H1 (cell line): ENCODE data around the gene TEAD1. TPM values are rescaled to one million over a fixed set of nuclear protein-coding genes. Genes with fewer than 3 reads are reported as not detected.
A peak's percentile ranks its signal among the peaks of the same experiment; 100 is the strongest.

Experiments
- CTCF ChIA-PET: fragments of 300-600 bp; sonication (Branson Sonifier 250); formaldehyde crosslinking; loops from one replicate; lab custom pipeline; 2021; ENCODE audit not compliant: partially characterized antibody; lab: Charles Lee
- POLR2A ChIA-PET: fragments of 300-600 bp; sonication (Branson Sonifier 250); formaldehyde crosslinking; loops from one replicate; lab custom pipeline; 2021; ENCODE audit warnings: inconsistent platforms; ENCODE audit not compliant: partially characterized antibody; lab: Charles Lee
- DNase-seq, 2 experiments: peaks; one replicate each; pipeline versions ENCODE4 v3.0.0 to v3.0.0-alpha.2; 2010 to 2022; ENCODE audit warnings: low spot score in 2 of 2, low read depth in 1 of 2, mixed read lengths in 1 of 2
- FAIRE-seq: peaks from 2 replicates; lab custom pipeline; 2011; peaks lifted over from hg19 to GRCh38; lab: Jason Lieb, UNC
- H2AFZ ChIP-seq: 2 replicates; pipeline ENCODE4 v1.8.1; 2012; ENCODE audit warnings: low read length, inconsistent platforms
- H2AK5ac ChIP-seq: 2 replicates; pipeline ENCODE4 v1.6.1; 2013; ENCODE audit warnings: low read depth, low read length
- H2BK120ac ChIP-seq: replicated peaks from 2 replicates; pipeline ENCODE3; 2013; ENCODE audit warnings: low read depth, low read length, inconsistent platforms
- H2BK12ac ChIP-seq: 2 replicates; pipeline ENCODE4 v1.6.1; 2013; ENCODE audit warnings: low read depth, low read length
- H2BK15ac ChIP-seq: 2 replicates; pipeline ENCODE4 v1.6.1; 2013; ENCODE audit warnings: low read length
- H2BK20ac ChIP-seq: 2 replicates; pipeline ENCODE4 v1.6.1; 2013; ENCODE audit warnings: low read length
- H2BK5ac ChIP-seq: 2 replicates; pipeline ENCODE4 v1.6.1; 2013; ENCODE audit warnings: low read depth, low read length
- H3K14ac ChIP-seq: 2 replicates; pipeline ENCODE4 v1.6.1; 2013; ENCODE audit warnings: inconsistent platforms; ENCODE audit not compliant: insufficient read length
- H3K18ac ChIP-seq: 2 replicates; pipeline ENCODE4 v1.6.1; 2013; ENCODE audit warnings: low read length; ENCODE audit errors: extremely low read depth
- H3K23ac ChIP-seq: 2 replicates; pipeline ENCODE4 v1.6.1; 2013; ENCODE audit warnings: inconsistent platforms; ENCODE audit not compliant: insufficient read length
- H3K23me2 ChIP-seq: 2 replicates; pipeline ENCODE4 v1.6.1; 2013; ENCODE audit warnings: low read depth, low read length
- H3K27ac ChIP-seq: 2 replicates; pipeline ENCODE4 v1.6.1; 2011; ENCODE audit warnings: low read depth, low read length, inconsistent platforms
- H3K27me3 ChIP-seq, 4 experiments: replicated peaks in 1 of 4; 1 replicate in 1 of 4; 2 replicates in 3 of 4; pipeline versions ENCODE4 v1.6.1 to v1.8.1; 2011 to 2013; ENCODE audit warnings: low read length in 3 of 4, mild to moderate bottlenecking in 3 of 4, inconsistent platforms in 2 of 4, mixed read lengths in 2 of 4, moderate library complexity in 1 of 4; ENCODE audit not compliant: control insufficient read depth in 3 of 4, insufficient read depth in 3 of 4; ENCODE audit errors: extremely low read depth in 1 of 4
- H3K36me3 ChIP-seq, 4 experiments: 2 replicates each; pipeline versions ENCODE4 v1.6.1 to v1.8.1; 2011 to 2013; ENCODE audit warnings: mild to moderate bottlenecking in 4 of 4, low read length in 3 of 4, moderate library complexity in 2 of 4, control low read depth in 1 of 4, inconsistent platforms in 1 of 4; ENCODE audit not compliant: insufficient read depth in 4 of 4, control insufficient read depth in 2 of 4
- H3K4ac ChIP-seq: replicated peaks from 2 replicates; pipeline ENCODE3; 2013; ENCODE audit warnings: low read length, low read depth, mixed read lengths, inconsistent platforms; ENCODE audit not compliant: insufficient read length
- H3K4me1 ChIP-seq, 4 experiments: replicated peaks in 1 of 4; 1 replicate in 1 of 4; 2 replicates in 3 of 4; pipeline versions ENCODE4 v1.6.1 to v1.8.1; 2011 to 2013; ENCODE audit warnings: low read length in 3 of 4, inconsistent platforms in 2 of 4, mixed read lengths in 1 of 4; ENCODE audit not compliant: insufficient read depth in 4 of 4, control insufficient read depth in 3 of 4
- H3K4me2 ChIP-seq, 2 experiments: 2 replicates each; pipeline versions ENCODE4 v1.6.1 to v1.8.1; 2011 to 2013; ENCODE audit warnings: low read depth in 2 of 2, low read length in 2 of 2, control low read depth in 1 of 2, inconsistent platforms in 1 of 2, mild to moderate bottlenecking in 1 of 2; ENCODE audit not compliant: insufficient read depth in 1 of 2
- H3K4me3 ChIP-seq, 4 experiments: fragments of 200-600, 300-600 bp in 1 of 4; sonication (generic), shearing (Covaris generic), sonication (Bioruptor Twin) in 1 of 4; 2 replicates each; pipeline versions ENCODE4 v1.5.1 to v1.8.1; 2011 to 2016; ENCODE audit warnings: low read length in 4 of 4, low read depth in 3 of 4, control low read depth in 2 of 4, inconsistent platforms in 2 of 4, mild to moderate bottlenecking in 2 of 4, mixed read lengths in 1 of 4, moderate library complexity in 1 of 4; ENCODE audit not compliant: insufficient read depth in 2 of 4; ENCODE audit errors: extremely low read depth in 1 of 4
- H3K56ac ChIP-seq: replicated peaks from 2 replicates; pipeline ENCODE3; 2013; ENCODE audit warnings: low read depth, mild to moderate bottlenecking, mixed read lengths, low read length, inconsistent platforms; ENCODE audit not compliant: insufficient read length
- H3K79me1 ChIP-seq: 2 replicates; pipeline ENCODE4 v1.6.1; 2013; ENCODE audit warnings: low read depth, low read length, control low read depth
- H3K79me2 ChIP-seq, 2 experiments: 2 replicates each; pipeline versions ENCODE4 v1.6.1 to v1.8.1; 2012 to 2013; ENCODE audit warnings: low read length in 2 of 2, mild to moderate bottlenecking in 2 of 2, inconsistent platforms in 1 of 2; ENCODE audit not compliant: insufficient read depth in 2 of 2, control insufficient read depth in 1 of 2
- H3K9ac ChIP-seq, 4 experiments: replicated peaks in 1 of 4; 1 replicate in 1 of 4; 2 replicates in 3 of 4; pipeline versions ENCODE4 v1.6.1 to v1.8.1; 2011 to 2013; ENCODE audit warnings: low read depth in 3 of 4, low read length in 3 of 4, control low read depth in 2 of 4, mild to moderate bottlenecking in 2 of 4, moderate library complexity in 2 of 4, inconsistent platforms in 1 of 4; ENCODE audit errors: extremely low read depth in 1 of 4
- H3K9me3 ChIP-seq, 2 experiments: 2 replicates each; pipeline versions ENCODE4 v1.6.1 to v1.8.1; 2012 to 2013; ENCODE audit warnings: mild to moderate bottlenecking in 2 of 2, moderate library complexity in 2 of 2, control low read depth in 1 of 2, inconsistent platforms in 1 of 2, low read depth in 1 of 2, low read length in 1 of 2, mixed read lengths in 1 of 2; ENCODE audit not compliant: insufficient read depth in 2 of 2
- H4K20me1 ChIP-seq, 2 experiments: replicated peaks in 1 of 2; 2 replicates each; pipeline versions ENCODE3 to v1.8.1; 2011 to 2013; ENCODE audit warnings: inconsistent platforms in 2 of 2, low read length in 2 of 2, mild to moderate bottlenecking in 1 of 2; ENCODE audit not compliant: insufficient read depth in 2 of 2, control insufficient read depth in 1 of 2
- H4K5ac ChIP-seq: 2 replicates; pipeline ENCODE4 v1.6.1; 2013; ENCODE audit warnings: low read length, low read depth, mixed read lengths, inconsistent platforms; ENCODE audit not compliant: insufficient read length
- H4K8ac ChIP-seq: 2 replicates; pipeline ENCODE4 v1.8.0; 2013; ENCODE audit warnings: mild to moderate bottlenecking, moderate library complexity, low read length, inconsistent platforms; ENCODE audit not compliant: insufficient read depth; ENCODE audit errors: extremely low read depth
- H4K91ac ChIP-seq: replicated peaks from 2 replicates; pipeline ENCODE3; 2013; ENCODE audit warnings: low read length, mixed read lengths, inconsistent platforms; ENCODE audit not compliant: insufficient read length
- CREB1 ChIP-seq: IDR thresholded peaks from 2 replicates; pipeline ENCODE4 v1.6.1; 2012; ENCODE audit warnings: inconsistent platforms
- EGR1 ChIP-seq: IDR thresholded peaks from 2 replicates; pipeline ENCODE4 v1.6.1; 2011; ENCODE audit warnings: low read depth, low read length, borderline replicate concordance
- POLR2A ChIP-seq, 2 experiments: IDR thresholded peaks; 1 replicate in 1 of 2; 2 replicates in 1 of 2; pipeline ENCODE4 v1.6.1; 2011; ENCODE audit warnings: low read depth in 2 of 2, low read length in 2 of 2, mild to moderate bottlenecking in 2 of 2; ENCODE audit errors: control extremely low read depth in 1 of 2
- POLR2AphosphoS5 ChIP-seq: IDR thresholded peaks from 2 replicates; pipeline ENCODE4 v1.6.1; 2011; ENCODE audit warnings: low read depth, low read length
- TAF1 ChIP-seq: IDR thresholded peaks from 2 replicates; pipeline ENCODE4 v1.6.1; 2011; ENCODE audit warnings: mild to moderate bottlenecking, low read depth, low read length
- WGBS, 2 experiments: shearing (Covaris generic) in 1 of 2; methylation state at CpG; one replicate each; pipeline versions ENCODE4 v1.1.6 to v1.1.7; 2013 to 2015; ENCODE audit warnings: low lambda C conversion rate in 2 of 2, mixed read lengths in 2 of 2, inconsistent platforms in 1 of 2, low coverage in 1 of 2, missing lambda C conversion rate in 1 of 2; ENCODE audit not compliant: insufficient replicate concordance in 2 of 2, insufficient coverage in 1 of 2, insufficient read length in 1 of 2; ENCODE audit errors: extremely low coverage in 1 of 2, missing lambda C conversion rate in 1 of 2; 5-methylcytosine and 5-hydroxymethylcytosine counted together
- polyA plus RNA-seq, 7 experiments: library from polyadenylated mRNA; depleted of rRNA in 3 of 7; stranded (reverse) in 5 of 7; unstranded in 2 of 7; fragments of >200 nt in 5 of 7; fragments of 200-250 nt in 2 of 7; gene quantifications; 1 replicate in 5 of 7; 2 replicates in 1 of 7; 4 replicates in 1 of 7; pipeline versions ENCODE4 v1.2.1 to v1.2.3, GENCODE V29; 2011 to 2013; ENCODE audit warnings: missing spikeins in 2 of 7, mixed read lengths in 2 of 7
- total RNA-seq: library from RNA; stranded (reverse); fragmentation: NEBNext Ultra II Directional; extraction: Animal tissue kit (Norgen Biotek cat#: 25700); gene quantifications from 2 replicates; pipeline ENCODE4 v1.2.1, GENCODE V29; 2021

TEAD1 gene
- total and polyA plus RNA-seq, 2 of the 8 experiments (the other 6 are each of a cell fraction or from before 2014, with no cell fraction given): 15.6 to 67.4 TPM

DNA sequence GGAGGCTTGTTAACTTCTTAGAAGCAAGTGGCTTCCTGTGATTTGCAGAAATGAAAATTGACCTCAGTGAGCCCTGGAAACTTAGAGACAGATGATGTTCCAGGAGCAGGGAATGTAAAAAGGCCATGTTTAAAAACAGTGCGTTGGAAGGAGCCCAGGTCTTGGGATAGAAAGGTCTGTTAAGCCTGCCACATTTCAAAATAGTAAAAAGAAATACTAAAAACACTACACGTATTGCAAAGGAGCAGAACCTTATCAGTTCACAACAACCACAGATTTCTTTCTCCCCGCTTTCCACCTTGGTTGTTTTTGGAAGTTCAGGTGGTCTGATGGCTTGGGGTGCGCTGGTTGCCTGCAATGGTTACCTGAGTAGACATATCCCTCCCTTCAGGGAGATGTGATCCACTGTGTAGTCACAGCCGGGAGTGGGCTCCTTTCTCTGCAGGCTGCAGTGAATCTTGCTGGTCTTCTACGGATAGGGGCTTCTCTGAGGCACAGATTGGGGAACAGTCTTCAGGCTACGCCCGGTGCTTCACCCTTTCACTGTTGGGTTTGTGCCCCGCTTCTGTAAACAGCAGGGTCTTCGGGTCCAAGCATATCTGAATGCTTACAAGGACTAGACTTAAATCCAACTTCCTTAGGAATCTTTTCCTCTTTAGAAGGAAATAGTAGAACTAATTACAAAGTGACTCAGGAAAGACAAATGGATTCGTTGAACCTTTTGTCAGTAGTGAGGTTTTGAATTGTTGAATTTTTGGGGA is 1.9 kb downstream of the TEAD1 start:
- WGBS, 2 experiments: 20% methylated on average over 11 of the region's 11 CpGs; no CpG with 5 or more reads in 1 of the 2 experiments
- peaks cover 0 to 46% of the 10 kb centered on the region in 2 experiments; a peak in 2 of 4 replicates for H3K79me2 ChIP-seq
- no peak overlapping the region for H4K91ac ChIP-seq
- no peak overlapping the region for H2BK5ac ChIP-seq
- peaks cover 0 to 27% (median 8%) of the 10 kb centered on the region in 4 experiments; a peak in 6 of 7 replicates for H3K4me1 ChIP-seq
- H2BK20ac ChIP-seq: peak overlapping the region; percentile 62
- H3K4me3 ChIP-seq: peak overlapping the region; percentile 68 to 99 (median 70); a peak in 7 of 8 replicates
- no peak overlapping the region for H2BK120ac ChIP-seq
- H3K4ac ChIP-seq: no peak overlapping the region
- H2AK5ac ChIP-seq: 0 out of 2 replicates have a peak overlapping the region, but pooled peaks have one; percentile 60
- no peak for FAIRE-seq
- no peak overlapping the region for H3K14ac ChIP-seq
- no peak for DNase-seq
- no peak overlapping the region for H4K8ac ChIP-seq
- H3K79me1 ChIP-seq: no peaks in the 10 kb centered on the region
- peak overlapping the region; percentile 74 to 88 for H3K4me2 ChIP-seq
- H3K27me3 ChIP-seq: peaks cover 0 to 8% (median 1%) of the 10 kb centered on the region in 4 experiments; a peak in 5 of 7 replicates
- peaks cover 7 to 12% of the 10 kb centered on the region in 2 experiments for H4K20me1 ChIP-seq
- no peak overlapping the region for H4K5ac ChIP-seq
- no peak overlapping the region for H3K23ac ChIP-seq
- 0 out of 2 replicates have a peak overlapping the region, but pooled peaks have one; percentile 8 for H2BK15ac ChIP-seq
- H2AFZ ChIP-seq: no peak overlapping the region
- no peak overlapping the region for H3K27ac ChIP-seq
- peaks cover 7% of the 10 kb centered on the region for H3K23me2 ChIP-seq
- no peaks in the 10 kb centered on the region for H3K9me3 ChIP-seq
- no peak for TF ChIP-seq EGR1
- TF ChIP-seq POLR2AphosphoS5: peak; percentile 53; the same call in 1 of the 2 replicates
- TF ChIP-seq TAF1: 0 out of 2 replicates have a peak, but pooled peaks have one; percentile 24
- no peak for TF ChIP-seq CREB1
- peak in 1 of 2 experiments; percentile 60; a peak in 2 of 3 replicates for TF ChIP-seq POLR2A (IDR thresholded peaks at IDR 0.05; ENCODE audit: control extremely low read depth in 1 of 2, low read depth in 2 of 2, low read length in 2 of 2)
- H2BK12ac ChIP-seq: peak overlapping the region; percentile 44; the same call in 1 of the 2 replicates
- H3K56ac ChIP-seq: no peak overlapping the region
- H3K9ac ChIP-seq: peak overlapping the region; percentile 16 to 80 (median 42)
- H3K36me3 ChIP-seq: no peaks in the 10 kb centered on the region; a peak in 1 of 8 replicates
- CTCF ChIA-PET: interaction anchor here (0.7 to 2.5 kb wide), 3 partner anchors 26 to 332 kb away, joined by 3 to 9 read pairs (median 6); no protein-coding TSS in a partner anchor
- POLR2A ChIA-PET: interaction anchor here (0.7 to 0.8 kb wide), 2 partner anchors 26 to 1056 kb away, joined by 3 read pairs; no protein-coding TSS in a partner anchor
- H3K18ac ChIP-seq: peak overlapping the region; percentile 68; the same call in 1 of the 2 replicates
